ENCODE measurements around the gene ASCL2. TPM values are rescaled to one million over a fixed set of nuclear protein-coding genes. Genes with fewer than 3 reads are reported as not detected.

Gene ASCL2
- polyA plus RNA-seq, 3 donors, result 1.5 to 3.8 (median 2.5) TPM

DNA sequence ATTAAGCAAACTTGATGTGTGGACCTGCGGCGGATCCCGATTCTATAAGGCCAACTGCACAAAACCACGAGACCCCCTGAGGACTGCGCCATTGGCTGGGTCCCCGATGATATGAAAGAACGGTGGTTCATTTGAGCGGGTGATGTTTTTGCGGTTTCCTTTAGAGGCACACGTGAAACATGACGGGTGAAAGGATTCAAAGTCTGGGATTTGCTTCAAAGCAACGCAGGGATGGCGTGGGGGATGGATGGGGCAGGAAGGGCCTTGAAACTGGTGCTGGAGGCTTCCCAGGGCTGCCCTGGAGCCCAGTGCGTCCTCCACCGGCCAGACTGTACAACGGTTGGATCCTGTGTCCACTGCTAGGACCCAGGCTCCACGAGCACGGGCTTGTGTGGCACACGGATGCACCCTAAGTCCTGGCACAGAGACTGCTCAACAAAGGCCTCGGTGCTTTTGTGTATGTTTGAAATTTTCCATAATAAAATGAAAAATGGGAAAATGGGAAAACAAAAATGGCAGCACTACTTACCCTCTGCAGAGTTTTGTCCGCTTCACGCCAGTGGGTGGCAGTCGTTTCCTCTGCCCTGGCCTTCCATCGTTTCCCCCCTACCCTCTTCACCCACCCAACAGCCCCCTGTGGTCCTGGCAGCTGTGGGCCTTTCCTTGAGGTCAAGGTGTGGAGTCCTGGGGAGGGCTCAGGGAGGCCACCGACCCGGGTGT is 3.6 kb downstream of the ASCL2 start:
- DNase-seq (ENCODE audit: extremely low read depth in 1 of 11, low read depth in 9 of 11, low spot score in 4 of 11), result no peak

DNA sequence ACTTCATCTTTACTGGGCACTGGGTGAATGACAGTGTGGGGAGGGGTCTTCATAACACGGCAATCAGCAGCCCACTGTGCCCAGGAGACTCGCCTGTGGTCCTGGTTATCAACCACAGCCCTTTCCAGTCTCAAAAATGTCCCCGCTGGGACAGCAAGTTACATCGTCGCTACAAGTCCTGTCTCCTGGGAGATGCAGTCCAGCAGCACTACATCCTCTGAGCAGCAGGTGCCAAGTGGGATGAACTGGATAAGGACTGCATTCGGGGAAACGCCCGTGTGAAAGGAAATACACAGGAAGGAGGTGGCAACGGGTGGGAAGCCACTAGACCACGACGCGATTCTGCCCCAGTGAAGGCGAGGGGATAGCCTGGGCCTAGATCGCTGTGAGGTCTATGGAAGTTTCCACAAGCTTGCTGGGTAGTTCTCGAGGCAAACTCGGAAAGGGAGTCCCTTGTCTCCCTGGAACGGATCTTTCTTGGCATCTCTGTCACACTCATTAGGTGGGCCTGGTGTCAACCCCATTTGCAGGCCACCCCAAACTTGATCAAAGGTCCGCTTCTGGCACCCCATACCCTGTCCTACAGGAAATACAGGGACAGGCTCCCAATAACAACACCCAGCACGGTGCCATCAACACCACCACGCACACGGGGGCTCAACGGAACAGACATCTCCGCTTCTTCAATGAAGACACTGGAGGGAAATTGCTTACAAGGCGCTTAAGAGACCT is 4.4 kb downstream of the ASCL2 start:
- DNase-seq (ENCODE audit: extremely low read depth in 1 of 11, low read depth in 9 of 11, low spot score in 4 of 11), result no peak

DNA sequence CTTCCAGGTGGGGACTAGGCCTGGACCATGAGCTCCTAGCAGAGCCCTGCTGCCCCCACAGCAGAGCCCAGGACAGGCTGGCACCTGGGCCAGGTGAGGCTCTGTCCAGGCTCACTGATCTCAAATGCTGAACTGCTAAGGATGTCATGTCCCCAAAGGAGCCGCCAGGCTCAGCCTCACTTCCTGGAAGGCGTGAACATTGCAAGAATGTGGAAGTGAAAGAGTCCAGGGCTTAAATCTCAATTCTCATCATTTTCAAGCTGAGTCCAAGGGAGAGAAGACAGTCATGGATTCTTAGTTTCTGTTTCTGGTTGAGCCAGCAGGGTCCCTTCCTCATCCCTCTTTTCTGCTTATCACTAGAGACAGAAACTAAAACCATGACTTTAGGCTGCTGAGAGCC is 5.0 kb downstream of the ASCL2 start:
- no peak for DNase-seq (ENCODE audit: extremely low read depth in 1 of 11, low read depth in 9 of 11, low spot score in 4 of 11)

DNA sequence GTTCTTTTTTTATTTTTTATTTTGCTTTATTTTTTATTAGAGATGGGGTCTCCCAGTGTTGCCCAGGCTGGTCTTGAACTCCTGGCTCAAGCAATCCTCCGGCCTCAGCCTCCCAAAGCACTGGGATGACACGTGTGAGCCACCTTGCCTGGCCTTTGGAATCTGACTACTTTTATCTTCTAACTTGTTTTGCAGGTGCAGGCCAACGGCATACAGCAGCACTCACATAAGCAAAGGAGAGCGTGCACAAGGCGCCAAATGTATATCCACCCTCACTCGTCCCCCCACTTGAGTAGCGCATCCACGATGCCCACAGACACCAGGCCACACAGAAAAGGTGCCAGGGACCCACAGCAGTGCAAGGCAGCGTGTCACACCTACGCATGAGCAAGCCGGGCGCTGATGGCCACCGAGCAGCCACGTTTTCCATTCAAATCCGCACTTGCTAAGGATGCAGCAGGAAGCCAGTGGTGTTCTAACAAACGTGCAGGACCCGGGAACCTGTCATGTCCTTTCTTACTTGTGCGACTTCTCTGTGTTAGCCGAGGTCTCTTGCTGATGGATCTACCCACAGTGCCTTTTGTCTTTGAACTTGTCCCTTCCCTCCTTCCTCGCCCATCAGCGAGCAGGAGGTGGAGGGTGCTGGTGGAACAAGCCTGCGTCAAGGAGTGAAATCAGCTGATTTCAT is 5.9 kb downstream of the ASCL2 start:
- DNase-seq (ENCODE audit: extremely low read depth in 1 of 11, low read depth in 9 of 11, low spot score in 4 of 11), result no peak

DNA sequence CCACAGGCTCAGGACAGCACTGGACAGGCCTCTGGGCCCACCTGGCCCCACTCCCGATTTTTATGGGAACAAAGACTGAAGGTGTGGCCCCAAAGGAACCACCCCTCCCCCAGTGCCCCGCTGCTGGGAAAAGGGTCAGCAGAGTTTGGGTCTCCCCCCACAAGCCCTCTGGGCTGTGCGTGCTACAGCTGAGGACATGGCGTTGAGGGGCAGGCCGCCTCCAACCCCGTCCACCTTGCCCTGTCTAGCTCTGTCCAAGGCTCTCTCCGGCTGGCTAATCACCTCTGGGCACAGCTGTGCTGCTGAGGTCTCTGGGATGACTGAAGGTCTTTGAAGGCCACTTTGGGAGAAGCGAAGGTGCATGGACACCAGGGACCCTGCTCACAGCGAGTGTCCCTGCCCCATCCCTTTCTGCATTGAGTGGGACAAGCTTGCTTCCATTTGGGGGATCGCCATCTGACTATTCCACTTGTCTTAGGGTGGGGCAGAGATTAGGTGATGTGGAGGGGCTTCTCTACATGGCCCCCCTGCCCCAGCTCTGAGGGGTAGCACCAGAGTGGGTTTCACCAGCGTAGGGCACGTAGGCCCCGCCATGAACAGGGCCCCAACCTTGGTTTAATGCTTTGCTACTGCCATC is 6.5 kb downstream of the ASCL2 start:
- DNase-seq (ENCODE audit: extremely low read depth in 1 of 11, low read depth in 9 of 11, low spot score in 4 of 11), result no peak

DNA sequence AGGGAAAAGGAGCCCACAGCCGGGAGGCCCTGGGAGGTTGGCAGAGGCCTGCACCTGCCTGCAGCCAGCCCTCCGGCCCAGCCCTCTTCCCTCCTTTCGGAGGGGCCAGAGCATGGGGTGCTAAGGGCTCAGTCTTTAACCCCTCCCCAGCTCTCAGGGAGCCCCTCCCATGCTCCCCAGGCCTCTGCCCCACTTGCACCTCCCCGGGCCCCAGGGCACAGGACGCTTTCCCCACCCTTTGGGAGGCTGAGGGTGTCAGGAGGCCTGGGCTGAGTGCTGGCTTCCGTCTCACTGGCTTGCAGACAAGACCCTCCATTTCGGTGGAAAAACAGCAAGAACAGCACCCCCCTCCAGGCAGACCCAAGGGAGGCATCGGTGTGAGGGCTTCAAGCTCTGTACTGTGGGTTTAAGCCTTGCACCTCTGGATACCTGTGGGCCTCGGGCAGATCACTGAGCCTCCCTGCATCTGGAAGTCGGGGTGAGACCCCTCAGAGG is 7.3 kb downstream of the ASCL2 start:
- no peak for DNase-seq (ENCODE audit: extremely low read depth in 1 of 11, low read depth in 9 of 11, low spot score in 4 of 11)

DNA sequence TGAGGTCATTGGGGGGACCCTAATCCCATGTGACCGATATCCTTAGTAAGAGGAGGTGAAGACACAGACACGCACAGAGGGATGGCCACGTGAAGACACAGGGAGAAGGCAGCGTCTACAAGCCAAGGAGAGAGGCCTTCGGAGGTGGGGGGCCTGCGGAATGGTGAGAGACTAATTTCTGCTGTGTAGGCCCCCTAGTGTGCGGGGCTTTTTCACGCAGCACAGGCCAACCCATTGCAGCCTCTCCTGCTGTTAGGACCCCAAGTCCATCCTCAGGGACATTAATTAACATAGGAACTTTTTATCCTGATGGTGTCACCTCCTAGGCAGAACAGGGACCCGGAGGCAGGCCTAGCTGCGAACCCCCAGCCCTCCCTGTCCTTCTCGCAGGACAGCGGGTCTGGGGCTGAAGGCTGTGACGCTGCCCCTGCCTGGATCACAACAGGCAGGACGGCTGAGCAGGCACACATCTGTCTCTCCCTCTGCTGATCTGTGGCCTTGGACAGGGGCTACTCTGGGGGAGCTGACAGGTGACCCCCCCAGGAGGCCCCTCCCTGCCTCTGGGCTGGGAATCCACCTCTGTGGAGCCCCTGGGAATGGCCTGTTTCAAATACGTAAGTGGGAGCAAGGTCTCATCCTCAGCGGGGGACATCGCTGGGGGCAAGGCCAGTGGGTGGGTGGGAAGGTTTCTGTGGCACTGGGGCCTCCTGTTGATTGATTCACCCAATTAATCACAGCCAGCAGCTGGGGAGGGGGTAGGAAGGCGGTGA is 7.9 kb downstream of the ASCL2 start:
- no peak for DNase-seq (ENCODE audit: extremely low read depth in 1 of 11, low read depth in 9 of 11, low spot score in 4 of 11)

DNA sequence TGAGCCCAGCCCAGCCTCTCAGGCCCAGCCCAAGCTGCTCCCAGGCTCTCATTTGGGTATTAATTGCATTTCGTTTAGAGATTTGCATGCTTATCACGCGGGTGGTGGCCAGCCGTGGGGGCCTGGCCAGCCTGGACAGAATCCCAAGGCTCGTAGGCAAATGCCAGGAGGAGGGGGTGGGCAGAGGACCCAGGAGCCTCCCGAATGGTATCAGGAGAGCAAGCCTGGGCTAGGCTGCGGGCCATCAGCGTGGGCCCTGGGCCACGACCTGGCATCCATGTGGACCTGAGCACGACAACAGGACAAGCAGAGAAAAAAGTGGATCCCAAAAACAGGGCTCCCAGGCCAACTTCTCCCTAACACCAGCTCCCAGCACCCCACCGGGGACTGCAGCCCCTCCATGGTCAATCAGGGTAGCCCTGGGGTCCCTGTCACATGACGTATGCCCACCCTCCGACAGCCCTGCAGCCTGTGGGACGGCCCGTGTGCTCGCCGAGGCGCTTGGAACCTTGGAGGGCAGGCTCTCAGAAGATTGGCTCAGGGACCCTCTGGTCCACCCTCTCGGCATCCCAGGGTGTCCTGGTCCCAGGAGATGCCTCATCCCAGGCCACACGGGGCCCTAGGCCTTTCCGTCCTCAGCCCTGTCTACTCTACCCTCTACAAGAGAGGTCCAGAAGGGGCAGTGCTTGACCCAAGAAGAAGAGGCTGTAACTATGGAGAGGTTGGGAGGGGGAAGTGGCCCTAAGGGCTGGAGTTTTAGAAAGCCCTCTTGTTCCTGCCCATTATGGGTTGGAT is 8.8 kb downstream of the ASCL2 start:
- DNase-seq (ENCODE audit: extremely low read depth in 1 of 11, low read depth in 9 of 11, low spot score in 4 of 11), result no peak

DNA sequence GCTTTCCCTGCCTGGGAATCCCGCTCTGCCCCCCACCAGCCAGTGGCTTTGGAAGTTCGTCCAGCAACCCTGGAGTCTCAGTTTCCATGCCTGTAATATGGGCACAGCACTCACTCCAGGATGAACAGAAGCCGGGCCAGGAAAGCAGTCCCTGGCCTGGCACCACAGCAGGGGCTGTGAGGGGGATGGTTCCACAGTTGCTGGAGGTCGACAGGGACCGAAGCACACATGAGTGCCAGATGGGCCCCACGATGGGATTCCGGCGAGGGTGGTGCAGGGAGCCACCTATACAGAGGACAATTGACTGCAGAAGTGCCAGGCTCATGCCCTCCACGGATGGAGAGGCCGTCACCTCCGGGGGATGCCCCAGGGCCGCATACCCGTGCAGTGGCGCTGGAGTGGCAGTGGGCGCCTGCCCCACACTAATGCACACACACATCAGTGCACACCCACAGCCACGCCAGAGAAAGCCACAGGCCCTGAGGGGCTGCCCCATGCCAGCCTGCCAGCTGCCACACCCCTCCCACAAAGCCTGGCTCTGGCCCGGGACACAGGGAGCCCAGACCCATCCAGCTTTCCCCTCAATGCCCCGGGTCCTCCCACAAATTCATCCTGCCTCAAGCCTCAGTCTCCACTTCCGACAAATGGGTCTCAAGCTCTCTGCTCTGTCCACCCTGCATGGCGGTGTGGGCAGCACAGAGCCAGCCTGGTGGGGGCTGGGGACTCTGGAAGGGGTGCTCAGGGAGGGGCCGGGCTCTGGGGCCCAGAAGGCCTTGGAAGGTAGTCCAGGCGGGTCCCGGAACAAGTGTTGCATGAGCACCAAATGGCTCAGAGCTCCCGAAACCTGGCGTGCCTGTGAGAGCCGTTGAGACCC is 9.7 kb downstream of the ASCL2 start:
- DNase-seq (ENCODE audit: extremely low read depth in 1 of 11, low read depth in 9 of 11, low spot score in 4 of 11), result no peak

DNA sequence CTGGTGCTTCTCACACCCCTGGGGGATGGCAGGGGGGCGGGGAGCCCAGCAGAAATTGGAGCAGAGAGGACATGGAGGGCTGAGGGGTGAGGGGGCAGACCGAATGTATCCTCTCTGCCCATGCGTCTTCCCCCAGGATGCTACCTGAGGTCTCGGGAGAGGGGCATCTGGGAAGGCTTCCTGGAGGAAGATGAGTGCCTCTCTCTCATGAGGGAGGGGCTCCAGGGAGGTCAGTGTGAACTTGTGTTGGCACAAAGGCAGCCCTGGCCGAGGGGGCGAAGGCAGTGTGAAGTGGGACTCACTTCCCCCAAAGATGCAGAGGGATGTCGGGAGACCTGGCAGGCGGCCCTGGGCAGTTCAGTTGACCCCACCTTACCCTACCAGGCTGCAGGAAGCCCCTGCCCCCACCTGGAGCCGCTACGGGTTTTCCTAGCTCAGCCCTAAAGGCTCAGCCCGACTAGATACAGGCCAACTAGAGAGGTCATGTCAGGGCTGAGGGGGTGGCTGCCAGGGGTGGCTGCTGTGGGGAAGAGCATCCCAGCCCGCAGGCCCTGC is 10.4 kb downstream of the ASCL2 start:
- DNase-seq (ENCODE audit: extremely low read depth in 1 of 11, low read depth in 9 of 11, low spot score in 4 of 11), result no peak

DNA sequence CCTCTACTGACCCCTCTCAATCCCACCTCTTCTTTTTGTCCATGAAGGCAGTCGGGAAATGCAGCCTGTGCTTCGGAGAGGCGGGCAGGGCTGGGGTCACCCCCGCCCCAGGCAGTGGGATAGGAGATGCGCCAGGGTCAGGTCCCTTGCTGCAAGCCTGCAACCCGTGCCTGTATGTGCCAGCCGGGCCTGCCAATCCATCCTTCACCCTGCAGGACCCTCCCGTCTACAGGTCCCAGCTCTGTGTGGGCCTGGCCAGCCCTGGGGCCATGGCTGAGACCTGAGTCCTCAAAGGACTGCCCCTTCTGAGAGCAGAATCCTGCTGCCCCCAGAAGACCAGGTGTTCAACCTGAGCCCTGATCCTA is 10.9 kb downstream of the ASCL2 start:
- DNase-seq (ENCODE audit: extremely low read depth in 1 of 11, low read depth in 9 of 11, low spot score in 4 of 11), result no peak

DNA sequence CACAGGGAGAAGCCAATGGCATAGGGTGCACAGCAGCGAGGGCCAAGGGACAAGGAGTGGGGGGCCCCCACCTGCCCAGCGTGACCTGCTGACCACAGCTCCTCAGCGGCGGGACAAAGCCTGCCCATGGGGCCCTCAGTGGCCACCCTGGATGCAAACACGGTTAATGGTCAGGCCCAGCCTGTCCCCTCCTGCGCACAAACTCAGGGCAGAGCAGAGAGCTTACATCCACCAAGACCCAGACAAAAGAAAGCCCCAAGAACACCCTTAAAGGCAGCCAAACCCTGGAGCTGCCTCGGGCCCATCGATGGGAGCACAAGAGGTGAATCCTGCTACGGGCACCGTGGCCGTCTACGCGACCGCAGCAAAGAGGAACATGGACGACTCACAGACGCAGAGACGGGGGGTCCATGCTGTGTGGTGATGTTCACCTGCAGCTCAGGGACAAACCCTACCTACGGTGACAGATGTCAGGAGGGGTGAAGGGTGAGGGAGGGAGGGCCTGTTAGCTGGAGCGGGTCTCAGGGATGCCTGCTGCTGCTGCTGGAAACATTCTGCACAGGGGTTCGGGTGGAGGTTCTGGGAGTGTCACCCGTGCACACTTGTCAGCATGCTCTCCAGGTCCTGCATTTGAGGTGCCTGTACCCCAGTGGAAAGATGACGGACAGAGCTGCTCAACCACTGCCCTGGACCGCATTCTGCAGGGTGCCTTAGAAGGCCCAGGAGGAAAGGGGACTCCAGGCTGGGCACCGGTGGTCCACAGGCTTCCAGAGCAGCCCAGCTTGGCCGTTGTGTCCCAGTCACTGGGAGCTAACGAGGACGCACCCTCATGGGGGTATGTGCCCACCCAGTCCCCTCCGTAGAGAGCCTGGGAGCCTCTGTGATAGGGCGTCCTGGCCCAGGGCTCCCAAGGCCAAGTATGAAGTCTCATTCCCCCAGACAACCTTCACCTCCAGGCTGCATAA is 11.6 kb downstream of the ASCL2 start:
- no peak for DNase-seq (ENCODE audit: extremely low read depth in 1 of 11, low read depth in 9 of 11, low spot score in 4 of 11)

DNA sequence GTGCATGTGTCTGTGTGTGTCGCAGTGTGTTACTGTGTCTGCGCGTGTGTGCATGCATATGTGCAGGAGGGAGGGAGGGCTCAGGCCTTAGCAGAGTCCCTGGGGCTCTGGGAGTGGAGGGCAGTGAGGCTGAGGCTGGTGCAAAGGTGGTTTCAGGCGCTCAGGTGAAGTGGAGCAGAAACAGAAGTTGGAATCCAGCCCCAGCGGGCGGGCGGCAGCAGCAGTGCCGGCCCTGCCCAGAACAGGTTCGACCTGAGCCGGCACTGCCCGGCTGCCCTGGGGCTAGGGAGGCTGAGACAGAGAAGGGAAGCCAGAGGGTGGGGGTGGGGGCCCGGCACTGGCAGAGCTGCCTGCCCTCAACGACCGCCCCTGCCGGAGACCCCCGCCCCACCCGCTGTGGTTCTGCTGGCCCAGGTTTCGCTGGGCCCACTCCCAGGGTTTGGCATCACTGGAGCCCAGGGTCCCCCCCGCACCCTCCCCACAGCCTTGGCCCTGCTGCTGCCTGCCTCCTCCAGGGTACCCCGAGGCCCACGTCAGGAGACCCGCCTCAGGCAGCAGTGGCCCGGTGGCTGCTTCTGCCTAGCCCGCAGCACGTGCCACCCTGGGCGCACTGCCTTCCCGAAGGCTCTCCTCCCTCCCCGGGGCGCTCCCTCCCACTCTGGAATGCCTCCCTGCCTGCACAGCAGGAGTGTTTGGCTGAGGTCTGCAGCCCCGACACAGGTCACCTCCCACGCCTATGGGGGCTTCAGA is 13.3 kb downstream of the ASCL2 start:
- peak in 2 of 11 donors; percentile 63 to 68 for DNase-seq (ENCODE audit: extremely low read depth in 1 of 11, low read depth in 9 of 11, low spot score in 4 of 11)

DNA sequence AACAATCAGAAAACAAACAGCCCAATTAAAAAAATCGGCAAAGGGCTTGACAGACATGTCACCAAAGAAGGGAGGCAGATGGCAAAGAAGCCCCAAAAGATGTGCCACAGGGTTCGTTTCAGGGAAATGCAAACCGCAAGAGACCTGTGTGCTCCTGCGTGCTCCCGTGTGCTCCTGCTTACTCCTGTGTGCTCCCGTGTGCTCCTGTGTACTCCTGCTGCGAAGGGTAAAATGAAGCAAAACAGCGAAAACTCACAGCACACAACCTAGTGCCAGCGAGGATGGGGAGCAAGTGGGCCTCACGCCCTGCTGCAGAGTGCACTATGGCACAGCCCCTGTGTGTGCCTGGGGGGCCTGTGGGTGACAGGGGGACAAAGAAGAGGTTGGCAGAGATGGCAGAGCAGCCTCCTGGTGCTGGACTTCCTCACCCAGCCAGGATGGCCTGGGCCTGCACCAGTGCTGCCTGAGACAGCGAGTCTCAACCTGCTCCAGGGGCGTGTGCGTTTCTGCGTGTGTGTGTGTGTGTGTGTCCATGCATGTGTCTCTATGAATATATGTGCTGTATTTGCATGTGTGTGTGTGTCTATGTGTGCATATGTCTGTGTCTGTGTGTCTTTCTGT is 14.0 kb downstream of the ASCL2 start:
- no peak for DNase-seq (ENCODE audit: extremely low read depth in 1 of 11, low read depth in 9 of 11, low spot score in 4 of 11)

DNA sequence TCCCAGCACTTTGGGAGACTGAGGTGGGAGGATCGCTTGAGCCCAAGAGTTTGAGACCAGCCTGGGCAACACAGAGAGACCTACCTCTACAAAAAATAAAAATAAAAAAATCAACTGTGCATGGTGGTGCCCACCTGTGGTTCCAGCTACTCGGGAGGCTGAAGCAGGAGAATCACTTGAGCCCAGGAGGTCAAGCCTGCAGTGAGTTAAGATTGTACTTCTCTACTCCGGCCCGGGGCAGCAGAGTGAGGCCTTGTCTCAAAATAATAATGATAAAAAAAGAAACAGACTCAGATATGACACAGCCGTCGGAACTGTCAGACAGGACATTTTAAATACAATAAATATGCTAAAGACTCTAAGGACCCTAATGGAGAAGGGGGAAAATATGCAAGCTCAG is 18.4 kb downstream of the ASCL2 start:
- no peak for DNase-seq (ENCODE audit: extremely low read depth in 1 of 11, low read depth in 9 of 11, low spot score in 4 of 11)
